ENCODE measurements around the gene PIGT. TPM values are rescaled to one million over a fixed set of nuclear protein-coding genes. Genes with fewer than 3 reads are reported as not detected.

The PIGT gene
- total and polyA plus RNA-seq, 10 of the 15 experiments (the other 5 are each of a cell fraction or from before 2014, with no cell fraction given) = 18.6 to 66.0 (median 35.3) TPM

- no peak overlapping the region for H3K9ac ChIP-seq (ENCODE audit: control insufficient read depth, insufficient read depth, low read length)
- peak; percentile 98 for ATAC-seq
- no peak overlapping the region for H3K27ac ChIP-seq (ENCODE audit: control insufficient read depth, insufficient read depth)
- SMC1A ChIA-PET (ENCODE audit: uncharacterized antibody, unreplicated experiment) = interaction anchor here (0.6 to 19.8 kb wide), 22 partner anchors 11 to 537 kb away, joined by 3 to 440 read pairs (median 4); partner anchors contain the start of genes PIGT, SYS1 and WFDC10A
- no peaks in the 10 kb centered on the region for H3K9me3 ChIP-seq (replicated peaks; ENCODE audit: control insufficient read depth, insufficient read depth, low read length)
- in situ Hi-C loops (cut with MboI) = loop anchor here (5.0 kb wide), 1 partner anchor 64 kb away; no protein-coding TSS in a partner anchor
- peak overlapping the region; percentile 59; the same call in 1 of the 2 replicates for H3K4me3 ChIP-seq
- RAD21 ChIA-PET (ENCODE audit: unreplicated experiment) = interaction anchor here (0.7 to 17.6 kb wide), 18 partner anchors 10 to 397 kb away, joined by 3 to 394 read pairs (median 8); partner anchors contain the start of genes PIGT and SYS1
- H3K4me1 ChIP-seq (ENCODE audit: control insufficient read depth, insufficient read depth, low read length) = peaks cover 15% of the 10 kb centered on the region
- H3K4me2 ChIP-seq (ENCODE audit: control insufficient read depth, insufficient read depth) = peak overlapping the region; percentile 89
- no peaks in the 10 kb centered on the region for H3K36me3 ChIP-seq (ENCODE audit: control insufficient read depth in 2 of 2, insufficient read depth in 2 of 2, low read length in 1 of 2)
- intact Hi-C loops (cut with micrococcal nuclease; ENCODE audit: unreplicated experiment) = loop anchor here (1.0 kb wide), 1 partner anchor 64 kb away; no protein-coding TSS in a partner anchor
- no TSS peak for BruUV-seq (replicated peaks)
- FAIRE-seq = peak; percentile 95
- 2% methylated on average over 36 of the region's 38 CpGs for WGBS (ENCODE audit: insufficient coverage, insufficient replicate concordance, low lambda C conversion rate, missing lambda C conversion rate)
- no peak for DNase-seq (ENCODE audit: low read depth, low spot score)
- H3K79me2 ChIP-seq (ENCODE audit: control insufficient read depth, insufficient read depth, low read length) = no peaks in the 10 kb centered on the region
- H4K20me1 ChIP-seq (ENCODE audit: control insufficient read depth, insufficient read depth) = no peaks in the 10 kb centered on the region
- CTCF ChIA-PET = interaction anchor here (0.6 to 19.4 kb wide), 32 partner anchors 11 to 464 kb away, joined by 3 to 685 read pairs (median 5); partner anchors contain the start of genes PABPC1L, PIGT and SYS1
- no peaks in the 10 kb centered on the region for H3K27me3 ChIP-seq (replicated peaks in 1 of 2; ENCODE audit: control insufficient read depth in 2 of 2, insufficient read depth in 2 of 2, low read length in 1 of 2)
- H2AFZ ChIP-seq (ENCODE audit: control insufficient read depth, low read depth, low read length) = peak overlapping the region; percentile 43; the same call in 1 of the 2 replicates
- POLR2A ChIA-PET = interaction anchor here (0.7 to 2.5 kb wide), 5 partner anchors 11 to 64 kb away, joined by 3 to 8 read pairs (median 4); partner anchors contain the start of genes PIGT and SYS1
- no peak for TF ChIP-seq POLR2AphosphoS5 (IDR thresholded peaks at IDR 0.05; ENCODE audit: low read length)
- TF ChIP-seq E2F8 (IDR thresholded peaks at IDR 0.05; ENCODE audit: low read depth, partially characterized antibody) = no peak
- TF ChIP-seq MTA2 (IDR thresholded peaks at IDR 0.05; ENCODE audit: low read depth) = peak; percentile 23; the same call in 1 of the 2 replicates
- no peak for TF ChIP-seq EED (IDR thresholded peaks at IDR 0.05; ENCODE audit: low read depth)
- TF ChIP-seq PKNOX1 (IDR thresholded peaks at IDR 0.05) = peak; percentile 54
- TF ChIP-seq YY1 (IDR thresholded peaks at IDR 0.05; ENCODE audit: low read depth, low read length) = peak; percentile 69; the same call in 1 of the 2 replicates
- TF ChIP-seq NFYB (IDR thresholded peaks at IDR 0.05; ENCODE audit: insufficient read depth, low read depth, low read length) = no peak
- no peak for TF ChIP-seq ZNF384 (IDR thresholded peaks at IDR 0.05; ENCODE audit: borderline replicate concordance, low read depth, low read length)
- no peak for TF ChIP-seq GABPA (IDR thresholded peaks at IDR 0.05; ENCODE audit: low read depth)
- 0 out of 2 replicates have a peak, but pooled peaks have one; percentile 34 for TF ChIP-seq ZNF687 (IDR thresholded peaks at IDR 0.05)
Observed at GRCh38 chr20:45373353-45374100, 42.4 kb upstream of the PIGT start.
